Upper lobe of left lung (tissue), 6 donors: ENCODE measurements around the gene SLC25A34. TPM values are rescaled to one million over a fixed set of nuclear protein-coding genes. Genes with fewer than 3 reads are reported as not detected.

ENCODE experiments used
- ATAC-seq, 2 donors: fragments of 200-7000 bp; cut with Tn5 transposase; one replicate each; pipeline ENCODE4 v1.9.1; 2022; ENCODE audit warnings: mild to moderate bottlenecking in 2 of 2, moderate library complexity in 2 of 2; ENCODE audit not compliant: low FRiP score in 2 of 2
- DNase-seq, 2 donors: peaks; one replicate each; pipeline ENCODE4 v3.0.0-alpha.2; 2019 to 2020
- H3K27ac ChIP-seq, 4 donors: fragments of 200-600 bp; sonication (generic); one replicate each; pipeline ENCODE4 v1.5.1; 2016 to 2019
- H3K27me3 ChIP-seq, 4 donors: fragments of 200-600 bp; sonication (generic); one replicate each; pipeline ENCODE4 v1.5.1; 2017 to 2019
- H3K36me3 ChIP-seq, 4 donors: fragments of 200-600 bp; sonication (generic); one replicate each; pipeline ENCODE4 v1.5.1; 2016 to 2019
- H3K4me1 ChIP-seq, 4 donors: fragments of 200-600 bp; sonication (generic); one replicate each; pipeline ENCODE4 v1.5.1; 2018 to 2019
- H3K4me3 ChIP-seq, 4 donors: fragments of 200-600 bp; sonication (generic); one replicate each; pipeline ENCODE4 v1.5.1; 2017 to 2019; ENCODE audit warnings: mild to moderate bottlenecking in 2 of 4, moderate library complexity in 1 of 4
- H3K9me3 ChIP-seq, 4 donors: fragments of 200-600 bp; sonication (generic); one replicate each; pipeline ENCODE4 v1.5.1; 2018 to 2019
- EP300 ChIP-seq, 4 donors: sonication (generic); formaldehyde crosslinking; IDR thresholded peaks; one replicate each; pipeline ENCODE4 v1.5.1; 2017; ENCODE audit warnings: antibody characterized with exemption in 4 of 4, control low read depth in 2 of 4
- POLR2A ChIP-seq, 4 donors: fragments of 450-650 bp; IDR thresholded peaks; one replicate each; pipeline ENCODE4 v1.5.1; 2016 to 2017; ENCODE audit warnings: antibody characterized with exemption in 4 of 4, mild to moderate bottlenecking in 2 of 4
- POLR2AphosphoS5 ChIP-seq, 2 donors: sonication (generic); formaldehyde crosslinking; IDR thresholded peaks; one replicate each; pipeline ENCODE4 v1.5.1; 2017; ENCODE audit warnings: antibody characterized with exemption in 2 of 2
- WGBS, 2 donors: methylation state at CpG; one replicate each; pipeline ENCODE4 v1.1.5; 2017 to 2018; 5-methylcytosine and 5-hydroxymethylcytosine counted together
- total RNA-seq, 6 donors: library from RNA; depleted of rRNA in 4 of 6; stranded (reverse); fragments of >200 nt in 4 of 6; gene quantifications; one replicate each; pipeline versions ENCODE4 v1.1.0 to v1.2.1, GENCODE V29; 2016 to 2021
- TF ChIP-seq, protein P1 (sequence below), 6 experiments: fragments of 450-650 bp in 4 of 6; fragments of 200-600 bp in 2 of 6; sonication (generic) in 2 of 6; IDR thresholded peaks; one replicate each; pipeline ENCODE4 v1.5.1; 2016 to 2019; ENCODE audit warnings: antibody characterized with exemption in 6 of 6
- donor health status: DM: no; HTN: no; CAD: no; lungs with moderate emphysema.
- donor health status: DM: no; HTN: yes; CAD: no; lungs with severe emphysema.

The SLC25A34 gene
- total RNA-seq, 6 donors from 2014 or later = 1.5 to 12.1 (median 4.3) TPM

DNA sequence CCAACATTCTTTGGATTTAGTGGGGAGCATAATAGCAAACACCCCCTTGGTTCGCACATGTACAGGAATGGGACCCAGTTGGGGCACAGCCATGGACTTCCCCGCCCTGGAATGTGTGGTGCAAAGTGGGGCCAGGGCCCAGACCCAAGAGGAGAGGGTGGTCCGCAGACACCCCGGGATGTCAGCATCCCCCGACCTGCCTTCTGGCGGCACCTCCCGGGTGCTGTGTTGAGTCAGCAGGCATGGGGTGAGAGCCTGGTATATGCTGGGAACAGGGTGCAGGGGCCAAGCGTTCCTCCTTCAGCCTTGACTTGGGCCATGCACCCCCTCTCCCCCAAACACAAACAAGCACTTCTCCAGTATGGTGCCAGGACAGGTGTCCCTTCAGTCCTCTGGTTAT, 49.6 kb downstream of the SLC25A34 start:
- no peak overlapping the region for H3K27ac ChIP-seq
- ATAC-seq (no peak), DNase-seq (no peak)
- no peaks in the 10 kb centered on the region for H3K27me3 ChIP-seq
- no peak for TF ChIP-seq EP300 (IDR thresholded peaks at IDR 0.05)
- TF ChIP-seq POLR2AphosphoS5 (IDR thresholded peaks at IDR 0.05) = no peak
- no peak for TF ChIP-seq POLR2A (IDR thresholded peaks at IDR 0.05)
- peaks cover 0 to 8% (median 4%) of the 10 kb centered on the region in 4 donors for H3K4me1 ChIP-seq
- H3K9me3 ChIP-seq = no peaks in the 10 kb centered on the region
- H3K4me3 ChIP-seq = no peak overlapping the region
- 90 to 95% methylated on average over 3 to 8 of the region's 8 CpGs for WGBS, 2 donors
- peaks cover 0 to 15% (median under 1%) of the 10 kb centered on the region in 4 donors for H3K36me3 ChIP-seq

DNA sequence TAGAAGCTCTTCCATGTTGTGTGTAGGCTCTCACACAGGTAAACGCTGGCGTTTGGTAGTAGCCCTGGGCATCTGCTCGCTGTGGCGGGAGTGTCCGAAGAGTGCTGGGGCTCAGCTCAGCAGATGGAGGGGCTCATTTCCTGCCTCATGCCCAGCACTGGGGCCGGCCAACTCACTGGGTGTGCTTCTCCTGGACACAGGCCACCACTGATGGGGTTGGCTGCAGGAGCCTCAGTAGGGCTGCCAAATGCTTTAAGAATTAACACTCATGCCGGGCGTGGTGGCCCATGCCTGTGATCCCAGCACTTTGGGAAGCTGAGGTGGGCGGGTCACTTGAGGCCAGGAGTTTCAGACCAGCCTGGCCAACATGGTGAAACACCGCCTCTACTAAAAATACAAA, 50.5 kb downstream of the SLC25A34 start:
- peak in 1 of 2 donors; percentile 73 for ATAC-seq
- H3K4me1 ChIP-seq = peaks cover 0 to 8% (median 4%) of the 10 kb centered on the region in 4 donors
- H3K9me3 ChIP-seq = no peaks in the 10 kb centered on the region
- no peak overlapping the region for H3K27ac ChIP-seq
- WGBS, 2 donors = 62 to 72% methylated on average over 6 to 10 of the region's 10 CpGs
- no peaks in the 10 kb centered on the region for H3K27me3 ChIP-seq
- H3K4me3 ChIP-seq = no peak overlapping the region
- TF ChIP-seq POLR2A (IDR thresholded peaks at IDR 0.05) (no peak), POLR2AphosphoS5 (IDR thresholded peaks at IDR 0.05) (no peak), EP300 (IDR thresholded peaks at IDR 0.05) (no peak)
- TF ChIP-seq, protein P1, sequence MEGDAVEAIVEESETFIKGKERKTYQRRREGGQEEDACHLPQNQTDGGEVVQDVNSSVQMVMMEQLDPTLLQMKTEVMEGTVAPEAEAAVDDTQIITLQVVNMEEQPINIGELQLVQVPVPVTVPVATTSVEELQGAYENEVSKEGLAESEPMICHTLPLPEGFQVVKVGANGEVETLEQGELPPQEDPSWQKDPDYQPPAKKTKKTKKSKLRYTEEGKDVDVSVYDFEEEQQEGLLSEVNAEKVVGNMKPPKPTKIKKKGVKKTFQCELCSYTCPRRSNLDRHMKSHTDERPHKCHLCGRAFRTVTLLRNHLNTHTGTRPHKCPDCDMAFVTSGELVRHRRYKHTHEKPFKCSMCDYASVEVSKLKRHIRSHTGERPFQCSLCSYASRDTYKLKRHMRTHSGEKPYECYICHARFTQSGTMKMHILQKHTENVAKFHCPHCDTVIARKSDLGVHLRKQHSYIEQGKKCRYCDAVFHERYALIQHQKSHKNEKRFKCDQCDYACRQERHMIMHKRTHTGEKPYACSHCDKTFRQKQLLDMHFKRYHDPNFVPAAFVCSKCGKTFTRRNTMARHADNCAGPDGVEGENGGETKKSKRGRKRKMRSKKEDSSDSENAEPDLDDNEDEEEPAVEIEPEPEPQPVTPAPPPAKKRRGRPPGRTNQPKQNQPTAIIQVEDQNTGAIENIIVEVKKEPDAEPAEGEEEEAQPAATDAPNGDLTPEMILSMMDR (IDR thresholded peaks at IDR 0.05) = no peak
- peaks cover 0 to 15% (median 0%) of the 10 kb centered on the region in 4 donors for H3K36me3 ChIP-seq
- DNase-seq = peak in 1 of 2 donors; percentile 31

DNA sequence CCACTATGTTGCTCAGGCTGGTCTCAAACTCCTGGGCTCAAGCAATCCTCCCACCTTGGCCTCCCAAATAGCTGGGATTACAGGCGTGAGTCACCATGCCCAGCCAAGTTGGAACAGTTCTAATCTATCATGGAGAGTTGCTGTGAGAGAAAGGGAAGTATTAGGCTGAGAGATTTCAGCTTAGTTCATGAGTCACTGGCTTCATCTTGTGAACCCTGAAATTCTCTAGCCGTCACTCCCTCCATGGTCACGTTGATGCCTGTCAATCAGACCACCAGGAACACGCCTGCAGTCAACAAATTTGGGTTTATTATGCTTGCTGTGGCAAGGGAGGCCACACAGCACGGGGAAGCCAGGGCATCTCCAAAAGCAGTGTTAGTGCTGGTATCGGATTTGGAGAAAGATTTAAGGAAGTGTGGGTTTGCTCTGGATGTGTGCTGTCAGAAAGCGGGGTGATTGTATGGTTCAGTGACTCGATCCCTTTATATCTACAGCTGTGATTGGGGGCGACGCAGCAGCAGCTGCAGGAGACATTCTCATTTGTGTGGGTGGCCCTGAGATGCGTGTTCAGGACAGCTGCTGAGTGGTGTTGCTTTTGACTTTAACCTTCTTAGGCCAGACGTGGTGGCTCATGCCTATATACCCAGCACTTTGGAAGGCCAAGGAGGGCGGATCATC, 52.7 kb downstream of the SLC25A34 start:
- peaks cover 0 to 7% (median 0%) of the 10 kb centered on the region in 4 donors for H3K36me3 ChIP-seq
- TF ChIP-seq POLR2A (IDR thresholded peaks at IDR 0.05) (peak in 1 of 4 donors; percentile 22), EP300 (IDR thresholded peaks at IDR 0.05) (no peak)
- ATAC-seq (peak in 1 of 2 donors; percentile 35), DNase-seq (peak in 1 of 2 donors; percentile 38)
- peak overlapping the region in 1 of 4 donors; percentile 7 for H3K27ac ChIP-seq
- no peaks in the 10 kb centered on the region for H3K27me3 ChIP-seq
- 72 to 80% methylated on average over 13 of the region's 13 CpGs for WGBS, 2 donors
- H3K9me3 ChIP-seq = no peaks in the 10 kb centered on the region
- H3K4me1 ChIP-seq = peaks cover 3 to 13% (median 8%) of the 10 kb centered on the region in 4 donors
- H3K4me3 ChIP-seq = no peak overlapping the region

Other genes with a start within 250 kb of the SLC25A34 start
- 10 to 100 TPM; 11.9 to 40.9 (median 15.0) TPM for gene CASP9, start 212.0 kb upstream of the SLC25A34 start, total RNA-seq
- 10 to 100 TPM; 12.7 to 23.0 (median 17.1) TPM for gene DNAJC16, start 209.4 kb upstream of the SLC25A34 start, total RNA-seq
- under 1 TPM in 2 of 6 donors, not detected in 4; 0.13 to 0.29 TPM for gene AGMAT, start 151.2 kb upstream of the SLC25A34 start, total RNA-seq
- 100 to 1,000 TPM in 1 of 6 donors, 10 to 100 TPM in 5; 31.4 to 161 (median 46.1) TPM for gene DDI2, start 118.8 kb upstream of the SLC25A34 start, total RNA-seq
- 100 to 1,000 TPM in 1 of 6 donors, 10 to 100 TPM in 5; 50.3 to 120 (median 83.3) TPM for gene PLEKHM2, start 51.9 kb upstream of the SLC25A34 start, total RNA-seq
- gene TMEM82, start 6.2 kb downstream of the SLC25A34 start, total RNA-seq = not detected
- 10 to 100 TPM; 11.2 to 51.3 (median 35.1) TPM for gene FBLIM1, start 22.5 kb downstream of the SLC25A34 start, total RNA-seq
- gene UQCRHL, start 71.4 kb downstream of the SLC25A34 start, total RNA-seq = 1 to 10 TPM in 5 of 6 donors, under 1 TPM in 1; 0.57 to 2.1 (median 1.1) TPM
- gene SPEN, start 111.4 kb downstream of the SLC25A34 start, total RNA-seq = 10 to 100 TPM; 41.5 to 73.3 (median 51.3) TPM
- gene ZBTB17, start 239.8 kb downstream of the SLC25A34 start, total RNA-seq = 10 to 100 TPM; 34.1 to 94.2 (median 42.9) TPM